Renal pelvis (tissue), 3 donors: ENCODE measurements around the gene SLC35B2. TPM values are rescaled to one million over a fixed set of nuclear protein-coding genes. Genes with fewer than 3 reads are reported as not detected.

Source experiments
- polyA plus RNA-seq, 3 donors: library from polyadenylated mRNA; unstranded; fragments of 120-200 nt; gene quantifications; one replicate each; pipeline ENCODE4 v1.2.1, GENCODE V29; 2013; ENCODE audit not compliant: insufficient read length in 3 of 3

SLC35B2 gene
- polyA plus RNA-seq, 3 donors, result 51.6 to 61.7 (median 55.8) TPM

Other genes with a start within 250 kb of the SLC35B2 start
- 10 to 100 TPM; 43.3 to 57.6 (median 54.9) TPM for gene MRPL14, start 130.1 kb downstream of the SLC35B2 start, polyA plus RNA-seq
- 10 to 100 TPM; 38.0 to 39.1 (median 38.3) TPM for gene TMEM63B, start 130.0 kb downstream of the SLC35B2 start, polyA plus RNA-seq
- gene CAPN11, start 98.7 kb downstream of the SLC35B2 start, polyA plus RNA-seq, result under 1 TPM; 0.09 to 0.27 (median 0.13) TPM
- gene MYMX, start 40.6 kb downstream of the SLC35B2 start, polyA plus RNA-seq, result under 1 TPM; 0.57 to 0.83 (median 0.65) TPM
- 10 to 100 TPM; 34.0 to 38.5 (median 35.8) TPM for gene SLC29A1, start 33.9 kb downstream of the SLC35B2 start, polyA plus RNA-seq
- 1,000 to 10,000 TPM; 1,061 to 1,256 (median 1,145) TPM for gene HSP90AB1, start 10.4 kb downstream of the SLC35B2 start, polyA plus RNA-seq
- gene NFKBIE, start 8.0 kb upstream of the SLC35B2 start, polyA plus RNA-seq, result 10 to 100 TPM in 2 of 3 donors, 1 to 10 TPM in 1; 9.6 to 12.8 (median 12.1) TPM
- 1 to 10 TPM in 2 of 3 donors, under 1 TPM in 1; 0.94 to 1.2 (median 1.0) TPM for gene TMEM151B, start 12.9 kb upstream of the SLC35B2 start, polyA plus RNA-seq
- 10 to 100 TPM; 17.0 to 21.9 (median 19.5) TPM for gene AARS2, start 55.8 kb upstream of the SLC35B2 start, polyA plus RNA-seq
- gene SPATS1, start 85.1 kb upstream of the SLC35B2 start, polyA plus RNA-seq, result not detected
- gene CDC5L, start 130.2 kb upstream of the SLC35B2 start, polyA plus RNA-seq, result 10 to 100 TPM; 35.4 to 40.1 (median 37.4) TPM